ENCODE data around the gene TTC28.

Gene TTC28

GRCh38 chr22:27949421-27949820 lies 730.2 kb downstream of the TTC28 start:
- Histone ChIP-seq H3K4me1 (ENCODE audit: control insufficient read depth in 1 of 2, insufficient read depth in 2 of 2, low read length in 2 of 2) (no peaks in the 10 kb centered on the region), H3K9me3 (ENCODE audit: control insufficient read depth in 1 of 2, low read length in 2 of 2) (no peaks in the 10 kb centered on the region), H3K4me3 (ENCODE audit: low read depth in 1 of 2, low read length in 2 of 2) (no peak overlapping the region), H3K27ac (ENCODE audit: low read length) (no peak overlapping the region), H3K36me3 (ENCODE audit: control insufficient read depth in 1 of 2, insufficient read depth in 2 of 2, low read length in 2 of 2) (peaks cover 0 to 4% of the 10 kb centered on the region in 2 donors), H3K27me3 (ENCODE audit: low read depth, low read length) (no peaks in the 10 kb centered on the region)

DNA sequence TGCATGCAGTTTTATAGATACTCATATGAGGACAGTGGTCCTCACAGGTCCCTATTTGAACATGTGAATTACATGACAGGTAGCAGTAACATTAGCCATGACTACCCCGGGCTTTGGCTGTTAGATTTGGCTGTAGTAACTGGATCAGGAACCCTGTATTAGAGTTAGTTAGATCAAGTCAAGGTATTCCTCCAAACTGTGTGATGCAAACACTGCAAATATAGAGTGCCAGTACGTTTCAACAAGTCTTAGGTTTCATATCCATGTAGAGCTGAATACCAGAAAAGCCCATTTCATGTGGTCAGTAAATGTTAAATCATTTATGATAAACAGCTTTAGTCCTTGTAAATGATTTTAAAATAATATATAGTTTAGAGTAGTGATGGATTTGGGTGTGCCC lies 731.1 kb downstream of the TTC28 start:
- H3K27ac ChIP-seq (ENCODE audit: low read length), result no peak overlapping the region
- H3K27me3 ChIP-seq (ENCODE audit: low read depth, low read length), result no peaks in the 10 kb centered on the region
- no peak overlapping the region for H3K4me3 ChIP-seq (ENCODE audit: low read depth in 1 of 2, low read length in 2 of 2)

DNA sequence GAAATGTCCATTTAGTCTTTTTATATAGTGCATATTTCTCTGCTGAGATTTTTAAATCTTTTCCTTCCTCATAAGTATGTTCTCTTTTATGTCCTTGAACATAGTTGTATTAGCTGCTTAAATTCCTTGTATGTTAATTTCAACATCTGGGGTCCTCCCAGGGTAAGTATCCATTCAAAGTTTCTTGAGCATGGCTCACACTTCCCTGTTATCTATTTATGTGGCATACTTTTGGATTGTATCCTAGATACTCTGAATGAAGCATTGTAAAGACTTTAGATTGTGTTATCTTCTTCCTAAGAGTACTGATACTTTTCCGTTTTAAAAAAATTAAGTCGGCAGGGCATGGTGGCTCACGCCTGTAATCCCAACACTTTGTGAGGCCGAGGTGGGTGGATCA lies 732.2 kb downstream of the TTC28 start:
- H3K27me3 ChIP-seq (ENCODE audit: low read depth, low read length), result no peaks in the 10 kb centered on the region

More for the DNA sequence above, 731.1 kb downstream of the TTC28 start:
- Histone ChIP-seq H3K9me3 (ENCODE audit: control insufficient read depth in 1 of 2, low read length in 2 of 2) (no peaks in the 10 kb centered on the region), H3K36me3 (ENCODE audit: control insufficient read depth in 1 of 2, insufficient read depth in 2 of 2, low read length in 2 of 2) (peaks cover 0 to 4% of the 10 kb centered on the region in 2 donors), H3K4me1 (ENCODE audit: control insufficient read depth in 1 of 2, insufficient read depth in 2 of 2, low read length in 2 of 2) (no peaks in the 10 kb centered on the region)

DNA sequence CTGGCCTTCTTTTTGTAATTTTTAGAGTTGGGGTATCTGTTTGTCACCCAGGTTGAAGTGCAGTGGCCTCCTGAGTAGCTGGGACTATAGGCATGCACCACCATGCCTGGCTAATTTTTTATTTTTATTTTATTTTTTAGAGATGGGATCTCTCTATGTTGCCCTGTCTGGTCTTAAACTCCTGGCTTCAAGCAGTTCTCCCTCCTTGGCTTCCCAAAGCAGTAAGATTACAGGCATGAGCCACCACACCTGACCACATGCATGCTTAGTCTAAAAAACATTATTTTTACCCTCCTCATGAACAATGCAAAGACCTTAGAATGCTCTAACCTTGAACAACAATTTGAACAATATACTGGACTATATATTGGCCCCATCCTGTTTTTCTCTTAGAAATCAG lies 738.5 kb downstream of the TTC28 start:
- no peaks in the 10 kb centered on the region for H3K27me3 ChIP-seq (ENCODE audit: low read depth, low read length)
- no peaks in the 10 kb centered on the region for H3K4me1 ChIP-seq (ENCODE audit: control insufficient read depth in 1 of 2, insufficient read depth in 2 of 2, low read length in 2 of 2)
- no peaks in the 10 kb centered on the region for H3K9me3 ChIP-seq (ENCODE audit: control insufficient read depth in 1 of 2, low read length in 2 of 2)
- peaks cover 0 to 3% of the 10 kb centered on the region in 2 donors for H3K36me3 ChIP-seq (ENCODE audit: control insufficient read depth in 1 of 2, insufficient read depth in 2 of 2, low read length in 2 of 2)
- no peak overlapping the region for H3K4me3 ChIP-seq (ENCODE audit: low read depth in 1 of 2, low read length in 2 of 2)
- no peak overlapping the region for H3K27ac ChIP-seq (ENCODE audit: low read length)

More for the DNA sequence above, 732.2 kb downstream of the TTC28 start:
- H3K27ac ChIP-seq (ENCODE audit: low read length), result no peak overlapping the region
- H3K4me1 ChIP-seq (ENCODE audit: control insufficient read depth in 1 of 2, insufficient read depth in 2 of 2, low read length in 2 of 2), result no peaks in the 10 kb centered on the region
- no peaks in the 10 kb centered on the region for H3K9me3 ChIP-seq (ENCODE audit: control insufficient read depth in 1 of 2, low read length in 2 of 2)
- no peak overlapping the region for H3K4me3 ChIP-seq (ENCODE audit: low read depth in 1 of 2, low read length in 2 of 2)
- peaks cover 0 to 4% of the 10 kb centered on the region in 2 donors for H3K36me3 ChIP-seq (ENCODE audit: control insufficient read depth in 1 of 2, insufficient read depth in 2 of 2, low read length in 2 of 2)

DNA sequence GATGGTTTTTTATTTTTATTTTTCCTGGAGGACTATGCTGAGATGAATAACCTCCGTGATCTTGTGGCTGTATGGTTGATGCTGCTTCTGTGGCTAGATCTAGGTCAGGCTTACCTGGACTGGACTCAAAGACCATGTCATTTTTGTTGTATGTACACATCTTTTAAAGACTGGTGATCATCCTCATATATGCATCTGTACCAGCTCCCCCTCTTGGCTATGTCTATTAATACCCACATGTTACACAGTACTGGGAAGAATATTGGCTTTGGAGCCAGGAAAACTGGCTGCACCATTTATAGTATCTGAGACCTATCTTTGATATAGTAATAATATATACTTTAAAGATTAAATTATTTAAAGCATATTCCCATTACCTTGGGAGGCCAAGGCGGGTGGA lies 742.2 kb downstream of the TTC28 start:
- no peak overlapping the region for H3K27ac ChIP-seq (ENCODE audit: low read length)
- peaks cover 0 to 3% of the 10 kb centered on the region in 2 donors for H3K36me3 ChIP-seq (ENCODE audit: control insufficient read depth in 1 of 2, insufficient read depth in 2 of 2, low read length in 2 of 2)
- no peaks in the 10 kb centered on the region for H3K9me3 ChIP-seq (ENCODE audit: control insufficient read depth in 1 of 2, low read length in 2 of 2)
- no peaks in the 10 kb centered on the region for H3K4me1 ChIP-seq (ENCODE audit: control insufficient read depth in 1 of 2, insufficient read depth in 2 of 2, low read length in 2 of 2)
- no peak overlapping the region for H3K4me3 ChIP-seq (ENCODE audit: low read depth in 1 of 2, low read length in 2 of 2)
- no peaks in the 10 kb centered on the region for H3K27me3 ChIP-seq (ENCODE audit: low read depth, low read length)

GRCh38 chr22:27935897-27936296 lies 743.7 kb downstream of the TTC28 start:
- Histone ChIP-seq H3K27me3 (ENCODE audit: low read depth, low read length) (no peaks in the 10 kb centered on the region), H3K4me1 (ENCODE audit: control insufficient read depth in 1 of 2, insufficient read depth in 2 of 2, low read length in 2 of 2) (no peaks in the 10 kb centered on the region), H3K4me3 (ENCODE audit: low read depth in 1 of 2, low read length in 2 of 2) (no peak overlapping the region), H3K9me3 (ENCODE audit: control insufficient read depth in 1 of 2, low read length in 2 of 2) (no peaks in the 10 kb centered on the region), H3K36me3 (ENCODE audit: control insufficient read depth in 1 of 2, insufficient read depth in 2 of 2, low read length in 2 of 2) (no peaks in the 10 kb centered on the region), H3K27ac (ENCODE audit: low read length) (no peak overlapping the region)

- H3K27ac ChIP-seq (ENCODE audit: low read length), result no peak overlapping the region
- no peak overlapping the region for H3K4me3 ChIP-seq (ENCODE audit: low read depth in 1 of 2, low read length in 2 of 2)
- H3K36me3 ChIP-seq (ENCODE audit: control insufficient read depth in 1 of 2, insufficient read depth in 2 of 2, low read length in 2 of 2), result no peaks in the 10 kb centered on the region
- no peaks in the 10 kb centered on the region for H3K4me1 ChIP-seq (ENCODE audit: control insufficient read depth in 1 of 2, insufficient read depth in 2 of 2, low read length in 2 of 2)
- H3K9me3 ChIP-seq (ENCODE audit: control insufficient read depth in 1 of 2, low read length in 2 of 2), result no peaks in the 10 kb centered on the region
- H3K27me3 ChIP-seq (ENCODE audit: low read depth, low read length), result no peaks in the 10 kb centered on the region
Measured at GRCh38 chr22:27934069-27934468, 745.6 kb downstream of the TTC28 start.

- Histone ChIP-seq H3K4me1 (ENCODE audit: control insufficient read depth in 1 of 2, insufficient read depth in 2 of 2, low read length in 2 of 2) (no peaks in the 10 kb centered on the region), H3K27ac (ENCODE audit: low read length) (no peak overlapping the region), H3K36me3 (ENCODE audit: control insufficient read depth in 1 of 2, insufficient read depth in 2 of 2, low read length in 2 of 2) (no peaks in the 10 kb centered on the region), H3K27me3 (ENCODE audit: low read depth, low read length) (no peaks in the 10 kb centered on the region), H3K4me3 (ENCODE audit: low read depth in 1 of 2, low read length in 2 of 2) (peak overlapping the region in 1 of 2 donors; percentile 0), H3K9me3 (ENCODE audit: control insufficient read depth in 1 of 2, low read length in 2 of 2) (no peaks in the 10 kb centered on the region)
Measured at GRCh38 chr22:27933186-27933983, 746.3 kb downstream of the TTC28 start.

- Histone ChIP-seq H3K4me1 (ENCODE audit: control insufficient read depth in 1 of 2, insufficient read depth in 2 of 2, low read length in 2 of 2) (no peaks in the 10 kb centered on the region), H3K36me3 (ENCODE audit: control insufficient read depth in 1 of 2, insufficient read depth in 2 of 2, low read length in 2 of 2) (no peaks in the 10 kb centered on the region), H3K4me3 (ENCODE audit: low read depth in 1 of 2, low read length in 2 of 2) (no peak overlapping the region), H3K9me3 (ENCODE audit: control insufficient read depth in 1 of 2, low read length in 2 of 2) (no peaks in the 10 kb centered on the region), H3K27me3 (ENCODE audit: low read depth, low read length) (no peaks in the 10 kb centered on the region), H3K27ac (ENCODE audit: low read length) (no peak overlapping the region)
Measured at GRCh38 chr22:27930331-27931060, 749.1 kb downstream of the TTC28 start.

All from muscle layer of duodenum (tissue), 2 donors.